OCI-LY7 (cell line): ENCODE measurements around the gene ALDH16A1.

Source experiments
- EZH2phosphoT487 ChIP-seq: fragments of 200-600 bp; sonication (generic); IDR thresholded peaks from 2 replicates; pipeline ENCODE4 v1.6.1; 2018; ENCODE audit warnings: low read depth, borderline replicate concordance, mild to moderate bottlenecking, mixed run types, antibody characterized with exemption, low read length, moderate library complexity, mixed read lengths
- TF ChIP-seq, protein P1 (sequence below): fragments of 200-600 bp; sonication (generic); conservative IDR thresholded peaks from 2 replicates; pipeline ENCODE4 v1.5.1; 2014; ENCODE audit warnings: mild to moderate bottlenecking, antibody characterized with exemption, low read length, moderate library complexity, mixed read lengths

GRCh38 chr19:49450405-49450804, 2.6 kb upstream of the ALDH16A1 start:
- TF ChIP-seq, protein P1, sequence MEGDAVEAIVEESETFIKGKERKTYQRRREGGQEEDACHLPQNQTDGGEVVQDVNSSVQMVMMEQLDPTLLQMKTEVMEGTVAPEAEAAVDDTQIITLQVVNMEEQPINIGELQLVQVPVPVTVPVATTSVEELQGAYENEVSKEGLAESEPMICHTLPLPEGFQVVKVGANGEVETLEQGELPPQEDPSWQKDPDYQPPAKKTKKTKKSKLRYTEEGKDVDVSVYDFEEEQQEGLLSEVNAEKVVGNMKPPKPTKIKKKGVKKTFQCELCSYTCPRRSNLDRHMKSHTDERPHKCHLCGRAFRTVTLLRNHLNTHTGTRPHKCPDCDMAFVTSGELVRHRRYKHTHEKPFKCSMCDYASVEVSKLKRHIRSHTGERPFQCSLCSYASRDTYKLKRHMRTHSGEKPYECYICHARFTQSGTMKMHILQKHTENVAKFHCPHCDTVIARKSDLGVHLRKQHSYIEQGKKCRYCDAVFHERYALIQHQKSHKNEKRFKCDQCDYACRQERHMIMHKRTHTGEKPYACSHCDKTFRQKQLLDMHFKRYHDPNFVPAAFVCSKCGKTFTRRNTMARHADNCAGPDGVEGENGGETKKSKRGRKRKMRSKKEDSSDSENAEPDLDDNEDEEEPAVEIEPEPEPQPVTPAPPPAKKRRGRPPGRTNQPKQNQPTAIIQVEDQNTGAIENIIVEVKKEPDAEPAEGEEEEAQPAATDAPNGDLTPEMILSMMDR: no peak
- no peak for TF ChIP-seq EZH2phosphoT487
